Thoracic aorta endothelial cell (primary cell): Measurements from ENCODE around the gene DLG1. TPM values are rescaled to one million over a fixed set of nuclear protein-coding genes. Genes with fewer than 3 reads are reported as not detected.

Experiments used
- small RNA-seq: library from RNA; depleted of rRNA; stranded (forward); fragments of <200 nt; gene quantifications from one replicate; pipeline ENCODE3, GENCODE V24; 2012
- total RNA-seq: library from RNA; depleted of rRNA; stranded (reverse); fragments of >200 nt; gene quantifications from 2 replicates; pipeline ENCODE4 v1.2.3, GENCODE V29; 2012

The DLG1 gene
- 88.8 and 101 TPM in 2 replicates for total RNA-seq

GRCh38 chr3:197298341-197298944 is at the start of gene DLG1:
DLG1 (minus strand) TSS chr3:197298612; CDS start chr3:197297204, 1,408 bp downstream.

GRCh38 chr3:197029511-197030167 is 268.8 kb downstream of the DLG1 start, which contains the start of gene MELTF:
MELTF (minus strand) TSS chr3:197029817; CDS start chr3:197029702, 115 bp downstream.

Small RNA genes lying within 50 kb of the gene (small RNA-seq; reads per million reads assigned to genes)
- not detected for gene MIR4797
